C1 segment of cervical spinal cord (tissue), 14 donors: ENCODE results near the gene ADRA2A.
A peak's percentile ranks its signal among the peaks of the same experiment; 100 is the strongest.

Source experiments
- DNase-seq, 14 donors: peaks; one replicate each; lab custom pipeline; 2025; lab: John Stamatoyannopoulos, UW

Gene ADRA2A

GRCh38 chr10:111076682-111077478, at the start of gene ADRA2A:
Gene ADRA2A, plus strand, starts transcription at chr10:111077029. Its CDS starts 968 bp downstream, at chr10:111077997.
- DNase-seq: peak in 7 of 14 donors; percentile 13 to 62 (median 32)

DNA sequence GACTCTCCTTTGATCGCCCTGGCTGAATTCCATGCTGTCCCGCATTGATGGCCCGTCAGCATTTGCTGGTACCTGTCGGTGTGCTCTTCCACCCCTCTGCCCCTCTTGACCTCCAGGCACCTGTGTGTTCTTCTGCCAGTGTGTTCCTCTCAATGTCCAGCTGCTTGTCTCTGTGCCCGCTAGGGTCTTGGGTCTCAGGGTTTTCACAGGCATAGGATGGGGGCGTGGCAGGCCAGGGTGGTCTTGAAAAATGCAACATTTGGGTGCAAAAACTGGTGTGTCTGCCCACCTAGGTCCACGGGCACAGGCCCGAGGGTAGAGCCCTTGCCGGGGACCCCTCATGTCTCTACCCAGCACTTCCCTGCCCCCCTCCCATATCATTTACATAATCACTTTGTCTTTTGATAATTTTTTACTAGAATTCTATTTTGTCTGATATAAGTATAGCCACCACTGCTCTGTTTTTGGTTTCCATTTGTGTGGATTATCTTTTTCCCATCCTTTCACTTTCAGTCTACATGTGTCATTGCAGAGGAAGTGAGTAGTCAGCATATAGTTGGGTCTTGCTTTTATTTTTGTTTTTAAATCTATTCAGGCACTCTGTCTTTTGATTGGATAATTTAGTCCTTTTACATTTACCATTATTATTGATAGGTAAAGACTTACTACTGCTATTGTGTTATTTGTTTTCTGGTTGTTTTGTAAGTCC, 46.6 kb upstream of the ADRA2A start:
- DNase-seq: no peak

DNA sequence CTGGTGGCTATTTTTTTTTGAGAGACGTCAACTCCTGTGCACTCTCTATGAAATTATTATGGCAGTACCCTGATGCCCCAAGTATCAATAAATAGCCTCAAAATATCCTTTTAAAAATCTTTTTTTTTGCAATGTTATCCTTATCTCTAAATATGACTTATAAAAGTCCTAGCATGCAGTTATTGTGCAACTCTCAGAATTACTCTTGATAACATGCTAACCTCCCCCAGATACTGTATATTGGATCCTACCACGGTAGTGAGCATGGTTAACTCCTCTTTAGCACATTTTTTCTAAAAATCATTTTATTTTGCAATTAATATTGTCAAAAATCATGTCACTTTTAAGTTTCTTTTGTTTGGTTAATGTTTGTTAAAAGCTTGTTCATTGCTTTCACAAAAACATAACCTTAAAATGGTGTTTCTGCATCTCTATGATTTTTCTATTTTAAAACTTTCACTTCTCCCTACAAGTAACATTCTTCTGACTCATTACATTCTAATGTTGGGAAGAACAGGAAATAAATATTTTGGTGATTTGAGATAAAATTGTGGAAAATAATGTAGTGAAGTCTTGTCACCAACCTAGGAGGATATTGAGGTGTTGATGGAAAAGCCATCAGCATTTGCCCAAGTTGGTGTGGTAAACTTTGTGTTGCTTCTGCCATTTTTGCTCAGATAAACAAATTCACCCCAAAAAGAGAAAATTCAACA, 42.1 kb upstream of the ADRA2A start:
- no peak for DNase-seq

DNA sequence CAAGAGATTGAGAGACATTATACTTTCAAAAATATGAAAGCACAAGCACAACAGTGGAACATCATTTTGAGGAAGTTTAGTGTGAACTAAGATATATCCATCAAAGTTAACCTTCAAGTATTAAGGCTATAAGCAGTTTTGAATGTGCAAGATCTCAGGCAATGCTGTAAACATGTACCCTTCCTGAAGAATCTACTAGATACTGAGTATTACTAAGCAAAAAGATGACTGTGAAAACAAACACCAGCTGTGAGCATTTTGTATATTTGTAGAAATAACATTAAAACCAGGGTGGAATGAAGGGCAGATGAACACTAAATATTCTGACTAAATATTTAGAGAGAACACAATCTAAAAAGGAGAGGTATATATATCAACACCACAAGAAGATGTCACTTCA, 41.3 kb upstream of the ADRA2A start:
- no peak for DNase-seq

DNA sequence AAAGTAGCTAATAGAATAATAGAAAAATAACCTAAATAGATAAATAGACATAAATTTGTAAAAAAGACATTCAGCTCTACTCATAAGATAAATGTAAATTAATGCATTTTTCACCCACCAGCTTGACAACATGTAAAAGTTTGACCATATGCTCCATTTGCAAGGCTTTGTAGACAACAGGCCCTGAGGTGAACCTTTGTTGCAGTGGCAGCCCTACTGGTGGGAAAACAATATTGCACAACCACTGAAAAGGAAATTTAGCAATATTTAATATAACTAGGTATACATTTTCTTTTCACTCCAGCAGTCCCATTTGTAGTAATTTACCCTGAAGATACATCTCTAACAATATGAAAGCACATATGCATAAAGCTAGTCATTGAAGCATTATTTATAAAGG, 39.0 kb upstream of the ADRA2A start:
- no peak for DNase-seq

GRCh38 chr10:111039522-111039921, 37.3 kb upstream of the ADRA2A start:
- DNase-seq: no peak

DNA sequence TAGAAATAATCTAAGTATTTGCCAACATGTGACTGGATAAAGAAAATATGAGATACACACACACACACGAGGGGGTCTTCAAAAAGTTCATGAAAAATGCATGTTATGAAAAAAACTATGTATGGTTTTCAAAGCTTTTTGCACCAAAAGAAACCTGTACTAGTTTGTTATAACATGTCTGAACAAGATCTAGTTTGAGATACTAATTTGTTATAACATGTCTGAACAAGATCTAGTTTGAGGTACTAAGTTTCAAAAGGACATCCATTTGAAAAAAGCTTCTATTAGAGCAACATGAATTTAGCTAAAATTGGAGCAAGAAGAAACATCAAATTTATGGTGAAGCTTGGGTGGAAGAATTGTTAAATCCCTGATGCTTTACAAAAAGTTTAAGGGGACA, 19.8 kb upstream of the ADRA2A start:
- DNase-seq: no peak

- no peak for DNase-seq
These were observed 13.4 kb upstream of the ADRA2A start for GRCh38 chr10:111063471-111063870.

- DNase-seq: no peak
These were observed 4.6 kb upstream of the ADRA2A start for GRCh38 chr10:111072232-111072631.

DNA sequence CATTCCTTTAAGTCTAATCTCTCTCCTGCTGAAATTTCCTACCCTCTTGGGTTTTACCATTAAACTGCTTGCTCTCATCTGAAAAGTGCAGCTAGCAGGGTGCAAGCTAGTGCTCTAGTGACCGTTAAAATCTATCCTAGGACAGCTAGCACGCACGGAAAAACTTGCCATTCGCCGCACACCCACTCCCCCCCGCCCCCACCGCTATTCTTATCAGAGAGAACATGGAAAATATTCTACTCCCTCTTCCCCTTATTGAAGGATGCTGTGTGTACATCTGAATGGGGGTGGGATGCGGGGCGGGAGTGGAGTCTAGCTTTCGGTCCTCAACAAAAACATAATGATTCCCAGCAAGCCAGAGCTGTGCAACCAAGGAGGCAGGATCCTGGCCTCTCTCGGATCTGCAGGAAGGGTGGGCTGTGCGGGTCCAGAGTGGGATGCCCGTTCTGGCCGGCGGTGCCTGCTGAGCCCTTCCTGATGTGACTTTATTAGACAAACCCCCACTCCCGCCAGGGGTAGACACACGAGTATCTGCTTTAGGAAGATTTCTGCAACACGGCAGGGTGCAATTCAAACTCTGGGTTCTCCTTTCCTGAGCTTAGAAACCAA, 1.1 kb upstream of the ADRA2A start:
- peak in 1 of 14 donors; percentile 45 for DNase-seq

DNA sequence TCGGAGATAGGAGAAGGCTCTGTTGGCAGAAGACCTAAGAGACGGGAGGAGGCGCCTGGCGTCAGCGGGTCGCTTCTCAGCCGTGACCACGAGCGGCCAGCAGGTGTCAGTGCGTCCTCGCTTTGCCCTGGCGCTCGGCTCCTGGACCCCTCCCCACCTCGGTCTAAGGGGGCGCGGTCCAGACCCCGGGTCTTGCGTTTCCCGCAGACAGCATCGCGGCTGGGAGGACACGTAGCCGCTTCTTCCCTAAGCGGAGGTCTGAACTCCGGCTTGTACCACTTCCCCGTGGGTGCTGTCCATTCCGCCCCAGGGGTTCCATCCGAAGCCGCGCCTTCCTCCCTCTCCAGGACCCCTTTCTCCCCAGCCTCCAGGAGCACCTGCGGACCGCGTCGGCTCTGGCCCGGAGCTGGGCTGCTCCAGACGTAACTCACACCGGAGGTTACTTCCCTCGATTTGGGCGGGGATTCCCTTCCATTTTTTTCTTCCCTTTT, 593 bp upstream of the ADRA2A start:
- peak in 9 of 14 donors; percentile 19 to 73 (median 35) for DNase-seq

GRCh38 chr10:111077479-111077784, 603 bp downstream of the ADRA2A start:
- no peak for DNase-seq

DNA sequence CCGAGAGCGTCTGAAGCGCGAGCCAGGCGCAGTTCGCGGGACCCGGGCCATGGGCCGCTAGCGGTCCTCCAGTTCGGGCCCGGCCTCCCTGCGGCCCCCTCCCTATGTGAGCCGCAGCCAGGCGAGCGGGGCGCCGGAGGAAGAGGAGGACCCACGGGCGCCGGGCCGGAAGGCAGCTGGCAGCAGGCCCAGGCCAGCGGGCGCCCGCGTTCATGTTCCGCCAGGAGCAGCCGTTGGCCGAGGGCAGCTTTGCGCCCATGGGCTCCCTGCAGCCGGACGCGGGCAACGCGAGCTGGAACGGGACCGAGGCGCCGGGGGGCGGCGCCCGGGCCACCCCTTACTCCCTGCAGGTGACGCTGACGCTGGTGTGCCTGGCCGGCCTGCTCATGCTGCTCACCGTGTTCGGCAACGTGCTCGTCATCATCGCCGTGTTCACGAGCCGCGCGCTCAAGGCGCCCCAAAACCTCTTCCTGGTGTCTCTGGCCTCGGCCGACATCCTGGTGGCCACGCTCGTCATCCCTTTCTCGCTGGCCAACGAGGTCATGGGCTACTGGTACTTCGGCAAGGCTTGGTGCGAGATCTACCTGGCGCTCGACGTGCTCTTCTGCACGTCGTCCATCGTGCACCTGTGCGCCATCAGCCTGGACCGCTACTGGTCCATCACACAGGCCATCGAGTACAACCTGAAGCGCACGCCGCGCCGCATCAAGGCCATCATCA, 1.1 kb downstream of the ADRA2A start:
- DNase-seq: peak in 2 of 14 donors; percentile 21 to 26

DNA sequence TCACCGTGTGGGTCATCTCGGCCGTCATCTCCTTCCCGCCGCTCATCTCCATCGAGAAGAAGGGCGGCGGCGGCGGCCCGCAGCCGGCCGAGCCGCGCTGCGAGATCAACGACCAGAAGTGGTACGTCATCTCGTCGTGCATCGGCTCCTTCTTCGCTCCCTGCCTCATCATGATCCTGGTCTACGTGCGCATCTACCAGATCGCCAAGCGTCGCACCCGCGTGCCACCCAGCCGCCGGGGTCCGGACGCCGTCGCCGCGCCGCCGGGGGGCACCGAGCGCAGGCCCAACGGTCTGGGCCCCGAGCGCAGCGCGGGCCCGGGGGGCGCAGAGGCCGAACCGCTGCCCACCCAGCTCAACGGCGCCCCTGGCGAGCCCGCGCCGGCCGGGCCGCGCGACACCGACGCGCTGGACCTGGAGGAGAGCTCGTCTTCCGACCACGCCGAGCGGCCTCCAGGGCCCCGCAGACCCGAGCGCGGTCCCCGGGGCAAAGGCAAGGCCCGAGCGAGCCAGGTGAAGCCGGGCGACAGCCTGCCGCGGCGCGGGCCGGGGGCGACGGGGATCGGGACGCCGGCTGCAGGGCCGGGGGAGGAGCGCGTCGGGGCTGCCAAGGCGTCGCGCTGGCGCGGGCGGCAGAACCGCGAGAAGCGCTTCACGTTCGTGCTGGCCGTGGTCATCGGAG, 1.8 kb downstream of the ADRA2A start:
- no peak for DNase-seq

- DNase-seq: no peak
These were observed 2.5 kb downstream of the ADRA2A start for GRCh38 chr10:111079241-111079760.

DNA sequence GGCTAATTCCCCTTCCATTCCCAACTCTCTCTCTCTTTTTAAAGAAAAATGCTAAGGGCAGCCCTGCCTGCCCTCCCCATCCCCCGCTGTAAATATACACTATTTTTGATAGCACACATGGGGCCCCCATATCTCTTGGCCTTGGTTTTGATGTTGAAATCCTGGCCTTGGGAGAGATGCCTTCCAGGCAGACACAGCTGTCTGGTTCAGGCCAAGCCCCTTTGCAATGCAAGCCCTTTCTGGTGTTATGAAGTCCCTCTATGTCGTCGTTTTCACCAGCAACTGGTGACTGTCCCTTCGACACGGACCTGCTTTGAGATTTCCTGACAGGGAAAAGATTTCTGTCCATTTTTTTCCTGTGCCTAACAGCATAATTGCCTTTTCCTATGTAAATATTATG, 3.0 kb downstream of the ADRA2A start:
- DNase-seq: no peak

GRCh38 chr10:111080224-111080623, 3.4 kb downstream of the ADRA2A start:
- DNase-seq: no peak

DNA sequence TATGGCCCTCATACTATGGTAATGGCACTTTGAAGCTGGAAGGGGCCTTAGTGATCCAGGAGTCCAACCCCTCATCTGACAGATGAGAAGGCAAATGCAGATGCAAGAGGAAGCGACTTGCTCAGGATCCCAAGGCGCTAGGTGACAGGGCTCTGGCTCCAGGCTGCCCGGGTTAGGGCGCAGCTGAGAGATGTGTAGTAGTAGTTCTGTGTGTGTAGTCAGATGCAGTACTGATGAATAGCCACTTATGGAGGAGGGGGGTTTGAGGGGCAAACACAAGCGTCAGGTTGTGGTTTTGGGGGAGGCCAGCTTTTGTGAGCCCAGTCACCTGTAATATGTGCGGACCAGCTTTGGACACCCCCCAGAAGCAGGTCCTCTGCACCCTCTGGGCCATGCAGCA, 4.8 kb downstream of the ADRA2A start:
- DNase-seq: peak in 1 of 14 donors; percentile 10

GRCh38 chr10:111082102-111082975, 5.5 kb downstream of the ADRA2A start:
- DNase-seq: peak in 1 of 14 donors; percentile 12
